Activated T-cell treated with anti-CD3 and anti-CD28 coated beads, Interleukin-2, amount 50 U/mL, for 1 hour (primary cell): Measurements from ENCODE around the gene LGI4.

Source experiments
- DNase-seq: peaks from one replicate; pipeline ENCODE4 v3.0.0-alpha.2; 2020

Gene LGI4

DNA sequence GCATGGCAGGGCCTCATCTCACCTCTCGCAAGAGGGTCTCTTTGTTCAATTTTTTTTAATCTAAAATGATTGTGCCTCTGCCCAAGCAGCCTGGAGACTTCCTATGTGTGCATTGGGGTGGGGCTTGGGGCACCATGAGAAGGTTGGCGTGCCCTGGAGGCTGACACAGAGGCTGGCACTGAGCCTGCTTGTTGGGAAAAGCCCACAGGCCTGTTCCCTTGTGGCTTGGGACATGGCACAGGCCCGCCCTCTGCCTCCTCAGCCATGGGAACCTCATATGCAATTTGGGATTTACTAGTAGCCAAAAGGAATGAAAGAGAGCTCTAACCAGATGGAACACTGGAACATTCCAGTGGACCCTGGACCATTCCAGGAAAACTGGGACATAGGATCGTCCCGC, 11.3 kb downstream of the LGI4 start:
- DNase-seq = no peak

DNA sequence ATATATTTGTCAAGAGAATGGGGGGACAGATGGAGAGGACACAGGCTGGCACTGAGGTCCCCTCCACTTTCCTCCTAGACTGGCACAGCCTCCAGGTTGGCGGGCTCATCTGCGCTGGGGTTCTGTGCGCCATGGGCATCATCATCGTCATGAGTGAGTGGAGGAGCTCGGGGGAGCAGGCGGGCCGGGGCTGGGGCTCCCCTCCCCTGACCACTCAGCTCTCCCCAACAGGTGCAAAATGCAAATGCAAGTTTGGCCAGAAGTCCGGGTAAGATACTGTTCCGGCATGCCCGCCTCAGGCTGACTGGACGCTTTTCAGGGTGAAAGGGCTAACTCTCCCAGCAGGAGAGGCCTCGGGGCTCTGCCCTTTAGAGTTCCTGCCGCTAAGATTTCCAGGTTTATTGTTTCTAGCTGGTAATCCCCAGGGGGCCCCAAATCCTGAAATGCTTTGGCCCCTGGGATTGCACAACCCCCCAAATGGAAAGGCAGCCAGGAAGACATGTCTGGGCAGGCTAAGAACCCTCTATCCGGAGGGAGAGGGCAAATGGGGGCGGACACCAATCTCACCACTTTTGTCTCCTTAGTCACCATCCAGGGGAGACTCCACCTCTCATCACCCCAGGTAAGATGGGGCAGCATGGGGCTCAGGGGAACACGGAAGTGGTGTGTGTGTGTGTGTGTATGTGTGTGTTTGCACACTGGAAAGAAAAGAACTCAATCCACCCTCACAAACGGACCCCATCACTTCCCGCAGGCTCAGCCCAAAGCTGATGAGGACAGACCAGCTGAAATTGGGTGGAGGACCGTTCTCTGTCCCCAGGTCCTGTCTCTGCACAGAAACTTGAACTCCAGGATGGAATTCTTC, 11.9 kb downstream of the LGI4 start:
- DNase-seq = no peak

DNA sequence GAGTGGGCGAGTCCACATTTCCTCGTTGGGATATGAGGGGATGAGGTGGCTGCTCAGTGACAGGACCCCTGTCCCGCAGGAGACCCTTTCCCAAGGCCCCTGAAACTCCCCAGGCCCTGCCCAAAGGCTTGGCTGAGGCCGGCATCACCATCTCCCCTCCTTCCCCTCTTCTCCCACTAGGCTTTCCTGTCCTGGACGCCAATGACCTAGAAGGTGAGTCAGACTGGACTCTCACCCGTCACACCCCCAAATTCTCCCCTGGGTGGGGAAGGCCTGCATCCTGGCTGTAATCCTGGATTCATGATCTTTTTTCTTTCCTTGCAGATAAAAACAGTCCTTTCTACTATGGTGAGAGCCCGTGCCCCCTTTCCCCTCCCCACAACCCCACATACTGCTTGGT, 14.0 kb downstream of the LGI4 start:
- no peak for DNase-seq

DNA sequence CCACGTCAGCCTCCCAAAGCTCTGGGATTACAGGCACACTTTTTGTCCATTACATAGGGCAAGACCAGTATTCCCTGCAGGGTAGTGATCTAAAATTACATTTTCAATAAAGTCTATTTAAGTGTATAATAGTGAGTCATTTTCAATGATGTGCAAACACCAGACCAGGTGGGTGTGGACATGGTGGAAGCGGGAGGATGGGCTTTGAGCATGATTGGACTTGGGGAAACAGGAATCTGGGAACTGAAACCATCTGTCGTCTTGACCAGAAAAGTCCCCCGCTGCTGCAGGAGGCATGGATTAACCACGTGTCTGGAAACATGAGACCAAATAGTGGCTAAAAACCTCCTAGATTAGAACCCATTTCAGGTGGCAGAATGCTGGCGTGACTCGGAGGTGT, 14.4 kb downstream of the LGI4 start:
- DNase-seq = no peak

DNA sequence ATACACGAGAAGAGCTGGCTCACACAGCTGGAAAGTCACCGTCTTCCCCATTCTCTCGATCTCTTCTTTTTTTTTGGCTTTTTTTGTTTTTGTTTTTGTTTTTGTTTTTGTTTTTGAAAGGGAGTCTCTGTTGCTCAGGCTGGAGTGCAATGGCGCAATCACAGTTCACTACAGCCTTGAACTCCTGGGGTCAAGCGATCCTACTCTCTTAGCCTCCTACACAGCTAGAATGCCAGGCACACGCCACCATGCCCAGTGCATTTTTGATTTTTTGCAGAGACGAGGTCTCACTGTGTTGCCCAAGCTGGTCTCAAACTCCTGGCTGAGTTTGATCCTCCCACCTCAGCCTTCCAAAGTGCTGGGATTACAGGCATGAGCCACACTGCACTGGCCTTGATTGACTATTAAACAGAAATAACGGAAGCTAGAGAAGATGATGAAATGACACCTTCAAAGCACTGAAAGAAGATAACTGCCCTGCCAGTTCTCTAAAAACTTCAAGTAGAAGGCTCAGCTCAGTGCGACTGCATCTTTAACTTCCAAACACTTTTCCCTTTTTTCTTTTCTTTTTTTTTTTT, 15.2 kb downstream of the LGI4 start:
- DNase-seq = no peak

DNA sequence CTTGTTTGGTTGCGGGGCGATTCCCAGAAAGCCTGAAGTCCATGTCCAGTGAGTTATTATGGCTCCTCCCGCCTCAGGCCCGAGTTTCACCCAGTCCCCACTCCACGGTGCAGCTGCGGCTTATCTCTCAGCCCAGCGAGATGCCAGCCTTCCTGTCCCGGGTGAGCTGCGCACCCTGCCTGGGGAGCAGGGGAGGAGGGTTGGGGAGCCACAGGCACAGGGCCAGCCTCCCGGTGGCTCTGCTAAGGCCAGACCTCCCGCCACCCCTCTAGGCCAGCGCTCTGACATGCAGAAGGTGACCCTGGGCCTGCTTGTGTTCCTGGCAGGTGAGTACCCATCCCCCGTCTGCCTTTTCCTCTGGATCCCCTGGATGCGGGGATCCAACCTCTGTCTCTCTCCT, 15.8 kb downstream of the LGI4 start:
- DNase-seq = no peak

DNA sequence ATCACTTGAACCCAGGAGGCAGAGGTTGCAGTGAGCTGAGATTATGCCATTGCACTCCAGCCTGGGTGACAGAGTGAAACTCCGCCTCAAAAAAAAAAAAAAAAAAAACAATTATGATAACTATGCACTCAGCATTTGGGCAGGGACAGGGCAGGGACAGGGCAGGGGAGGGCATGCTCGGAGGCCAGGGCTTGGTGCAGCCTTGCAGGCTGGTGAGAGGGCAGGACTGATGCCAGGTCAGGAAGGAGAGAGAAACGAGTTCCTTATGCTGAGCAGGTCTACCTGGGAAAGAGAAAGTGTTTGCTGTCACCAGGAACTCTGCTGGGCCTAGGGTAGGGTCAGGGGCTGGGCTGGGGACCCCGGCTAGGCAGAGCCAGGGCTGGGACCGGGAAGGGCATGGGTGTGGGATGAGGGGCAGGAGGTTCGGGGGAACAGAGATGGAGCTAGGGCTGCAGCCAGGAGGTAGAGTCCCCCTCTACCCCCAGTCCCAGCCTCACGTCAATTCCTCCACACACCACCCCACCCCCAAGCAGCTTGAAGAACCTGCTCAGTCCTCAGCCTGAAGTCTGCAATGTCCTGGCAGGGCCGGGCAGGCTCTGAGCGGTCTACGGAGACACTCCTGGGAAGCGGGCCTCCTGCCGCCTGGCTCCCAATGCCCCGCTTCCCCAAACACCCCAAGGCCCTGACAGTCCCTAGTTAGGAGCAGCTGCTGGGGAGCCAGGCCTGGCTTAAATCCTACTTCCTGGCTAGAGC, 16.4 kb downstream of the LGI4 start:
- DNase-seq = no peak

DNA sequence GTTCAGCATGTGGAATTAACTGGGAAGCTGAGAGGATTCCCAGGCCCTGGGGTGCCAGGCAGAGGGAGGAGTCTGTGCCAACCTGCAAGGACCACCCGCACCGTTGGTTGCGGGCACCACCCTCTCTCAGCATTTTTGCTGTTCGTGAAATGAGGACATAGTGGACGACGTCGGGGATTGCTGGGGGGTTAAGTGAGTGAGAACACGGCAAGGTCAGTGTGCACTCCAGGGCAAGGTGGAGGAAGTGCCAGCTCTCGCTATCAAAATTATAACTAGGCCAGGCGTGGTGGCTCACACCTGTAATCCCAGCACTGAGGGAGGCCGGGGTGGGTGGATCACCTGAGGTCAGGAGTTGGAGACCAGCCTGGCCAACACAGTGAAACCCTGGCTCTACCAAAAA, 17.1 kb downstream of the LGI4 start:
- no peak for DNase-seq

DNA sequence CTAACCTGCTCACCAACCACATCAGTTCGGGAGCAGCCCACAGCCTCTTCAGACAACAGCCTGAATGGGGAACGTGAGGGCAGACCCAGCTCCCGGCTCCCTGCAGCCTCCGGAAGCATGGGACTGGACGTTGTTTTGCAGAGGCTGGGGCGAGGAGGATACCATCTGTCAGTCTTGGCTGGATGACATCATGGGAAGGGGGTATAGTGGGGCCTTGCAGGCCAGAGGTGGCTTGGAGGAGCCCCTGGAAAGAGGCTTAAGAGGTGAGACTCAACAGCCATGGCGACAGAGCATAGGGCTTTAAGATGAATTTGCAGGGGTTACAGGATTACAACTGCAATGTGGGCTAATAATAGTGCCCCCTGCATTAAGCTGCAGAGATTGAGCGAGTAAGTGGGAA, 17.7 kb downstream of the LGI4 start:
- no peak for DNase-seq

DNA sequence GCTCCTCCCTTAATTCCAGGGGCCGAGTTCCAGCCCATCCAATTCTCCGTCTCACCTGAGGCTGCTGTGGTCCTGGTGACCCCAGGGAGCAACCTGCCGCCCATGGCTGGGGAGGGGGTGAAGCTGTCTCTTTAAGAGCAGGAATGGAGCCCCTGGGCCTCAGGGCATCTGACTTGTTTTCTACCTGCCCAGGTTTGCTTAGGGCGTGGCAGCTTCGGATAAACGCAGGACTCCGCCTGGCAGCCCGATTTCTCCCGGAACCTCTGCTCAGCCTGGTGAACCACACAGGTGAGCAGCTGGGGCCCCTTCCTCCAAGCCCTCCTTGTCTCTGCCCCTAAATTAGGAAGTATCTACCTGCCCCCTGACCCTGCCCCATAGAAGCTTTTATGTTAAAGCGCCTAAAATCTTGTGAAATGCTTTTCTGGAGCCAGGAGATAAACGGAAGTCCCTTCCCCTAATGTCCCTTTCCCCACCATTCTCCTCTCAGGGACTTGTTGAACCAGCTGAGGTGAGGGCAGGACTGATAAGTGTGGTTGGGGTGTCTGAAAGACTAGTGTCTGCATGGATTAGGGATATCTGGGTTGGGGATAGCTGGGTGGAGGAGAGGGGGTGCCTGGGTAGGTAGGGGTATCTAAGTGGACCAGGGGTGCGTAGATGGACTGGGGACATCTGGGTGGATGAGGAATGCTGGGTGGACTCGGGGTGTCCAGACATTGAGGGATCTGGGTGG, 18.6 kb downstream of the LGI4 start:
- DNase-seq = no peak

DNA sequence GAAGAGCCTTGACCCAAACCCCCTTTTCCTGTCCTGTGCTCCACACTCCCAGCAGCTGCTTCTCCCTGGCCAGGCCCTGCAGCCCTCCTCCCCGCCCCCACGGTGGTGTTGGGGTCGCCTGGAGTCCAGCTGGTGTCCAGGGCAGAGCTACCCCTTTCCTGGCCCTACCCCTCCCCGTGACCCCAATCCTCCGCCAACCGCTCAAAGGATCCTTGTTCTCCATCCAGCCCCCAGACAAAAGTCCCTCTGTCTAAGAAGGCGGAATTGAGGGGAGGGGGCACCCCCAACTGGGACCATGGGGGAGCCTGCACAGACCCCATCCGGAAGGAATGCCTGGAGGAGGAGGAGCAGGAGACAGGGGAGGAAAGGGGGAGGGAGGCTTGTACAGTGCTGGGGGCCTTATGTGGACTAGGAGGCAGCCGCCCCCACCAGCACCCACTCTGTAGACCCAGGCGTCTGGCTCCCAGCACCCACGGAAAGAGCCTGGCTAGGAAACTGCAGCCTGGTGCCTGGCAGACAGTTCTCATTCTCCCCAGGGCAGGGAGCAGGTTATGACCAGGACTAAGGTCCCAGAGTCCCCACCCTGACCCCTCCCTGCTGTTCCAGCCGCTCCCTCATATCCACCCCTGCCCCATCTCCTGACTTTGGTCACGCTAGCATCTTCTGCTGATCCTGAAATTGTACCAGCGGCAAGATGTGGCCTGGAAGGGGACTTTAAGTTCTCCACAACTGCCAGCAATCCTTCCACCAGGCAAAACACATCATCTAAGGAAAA, 19.5 kb downstream of the LGI4 start, which contains the start of gene FXYD3:
Gene FXYD3, plus strand, starts transcription at position 647 of the 775 bp plus-strand sequence. CDS start 3,554 bp downstream, outside the sequence.
- no peak for DNase-seq

DNA sequence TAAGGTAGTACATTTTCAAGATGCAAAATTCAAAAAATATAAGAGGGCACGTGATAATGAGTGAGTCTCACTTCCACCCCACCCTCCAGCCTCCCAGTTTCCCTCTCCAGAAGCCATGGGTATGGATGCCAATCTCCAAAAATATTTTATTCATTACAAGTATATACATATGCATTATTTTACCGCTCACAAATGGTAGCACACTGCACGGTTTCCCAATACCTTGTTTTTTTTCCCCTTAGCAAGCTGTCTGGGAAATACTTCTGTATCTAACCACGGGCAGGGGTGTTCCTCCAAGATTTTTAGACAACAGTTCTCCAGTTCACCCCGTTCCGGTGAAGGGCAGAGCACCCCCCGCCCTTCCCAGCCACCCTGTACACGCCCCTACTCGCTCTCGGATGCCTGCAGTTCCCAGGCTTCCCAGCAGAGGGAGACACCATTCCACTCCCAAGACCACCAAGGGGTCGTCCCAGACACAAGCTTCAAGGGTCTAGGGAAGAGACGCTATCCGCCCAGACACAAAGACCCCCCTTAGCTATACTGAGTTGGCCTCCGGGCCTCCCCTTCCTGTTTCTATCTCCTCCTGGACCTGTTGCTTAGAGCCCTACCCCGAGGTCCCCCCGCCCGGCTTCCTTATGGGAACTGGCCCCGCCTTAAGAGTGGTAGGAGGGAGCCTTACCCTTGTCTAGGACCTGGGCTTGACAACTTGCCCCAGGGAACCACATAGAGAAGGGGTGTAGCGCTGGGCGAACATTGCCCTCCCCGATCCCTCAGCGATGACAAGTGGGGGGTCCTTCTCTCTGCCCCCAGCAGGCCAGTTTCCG, 20.3 kb downstream of the LGI4 start:
- DNase-seq = peak; percentile 78

DNA sequence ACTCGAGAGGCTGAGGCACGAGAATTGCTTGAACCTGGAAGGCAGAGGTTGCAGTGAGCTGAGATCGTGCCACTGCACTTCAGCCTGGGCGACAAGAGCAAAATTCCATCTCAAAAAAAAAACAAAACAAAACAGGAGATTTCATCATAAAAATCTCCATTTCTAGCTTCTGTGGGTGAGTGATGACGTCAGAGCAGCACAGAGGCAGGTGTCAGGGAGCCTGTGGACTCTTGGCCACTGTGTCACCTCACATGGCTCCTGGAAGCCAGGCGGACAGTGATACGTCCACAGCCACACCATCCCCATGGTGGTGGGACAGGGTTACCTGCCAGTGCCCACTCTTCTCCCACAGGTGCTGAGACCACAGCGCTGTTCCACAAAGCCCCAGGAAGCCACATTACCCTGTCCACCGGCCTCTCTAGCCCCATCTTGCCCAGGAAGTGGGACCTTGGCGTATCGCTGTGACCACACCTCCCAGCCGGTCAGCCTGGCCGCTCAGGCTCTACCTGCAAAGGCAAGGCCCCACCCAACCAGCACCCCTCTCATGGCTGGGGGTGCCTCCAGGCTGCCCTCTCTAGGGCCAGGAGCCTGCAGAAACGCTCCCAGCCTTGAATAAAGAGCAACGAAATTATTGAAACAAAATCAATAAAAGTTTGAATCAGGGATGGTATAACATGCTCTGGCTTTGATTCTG, 21.7 kb downstream of the LGI4 start:
- DNase-seq = no peak

DNA sequence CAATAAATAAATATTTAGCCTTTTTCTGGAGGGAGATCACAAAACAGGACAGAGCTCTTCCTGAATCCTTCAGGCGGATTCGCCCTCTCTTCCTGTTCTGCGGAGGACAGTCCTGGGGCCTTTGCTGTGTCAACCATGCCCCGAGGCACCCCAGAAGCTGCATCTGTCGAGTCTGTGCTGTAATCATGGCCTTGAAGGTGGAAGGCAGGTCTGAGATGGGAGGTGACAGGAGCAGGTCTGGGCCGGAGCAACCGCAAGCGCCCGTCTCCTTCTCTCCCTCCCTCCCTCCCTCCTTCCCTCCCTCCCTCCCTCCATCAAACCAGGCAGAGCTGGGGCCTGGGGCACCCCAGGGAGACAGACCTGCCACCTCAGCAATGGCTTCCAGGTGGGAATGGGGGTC, 23.9 kb downstream of the LGI4 start:
- DNase-seq = no peak

DNA sequence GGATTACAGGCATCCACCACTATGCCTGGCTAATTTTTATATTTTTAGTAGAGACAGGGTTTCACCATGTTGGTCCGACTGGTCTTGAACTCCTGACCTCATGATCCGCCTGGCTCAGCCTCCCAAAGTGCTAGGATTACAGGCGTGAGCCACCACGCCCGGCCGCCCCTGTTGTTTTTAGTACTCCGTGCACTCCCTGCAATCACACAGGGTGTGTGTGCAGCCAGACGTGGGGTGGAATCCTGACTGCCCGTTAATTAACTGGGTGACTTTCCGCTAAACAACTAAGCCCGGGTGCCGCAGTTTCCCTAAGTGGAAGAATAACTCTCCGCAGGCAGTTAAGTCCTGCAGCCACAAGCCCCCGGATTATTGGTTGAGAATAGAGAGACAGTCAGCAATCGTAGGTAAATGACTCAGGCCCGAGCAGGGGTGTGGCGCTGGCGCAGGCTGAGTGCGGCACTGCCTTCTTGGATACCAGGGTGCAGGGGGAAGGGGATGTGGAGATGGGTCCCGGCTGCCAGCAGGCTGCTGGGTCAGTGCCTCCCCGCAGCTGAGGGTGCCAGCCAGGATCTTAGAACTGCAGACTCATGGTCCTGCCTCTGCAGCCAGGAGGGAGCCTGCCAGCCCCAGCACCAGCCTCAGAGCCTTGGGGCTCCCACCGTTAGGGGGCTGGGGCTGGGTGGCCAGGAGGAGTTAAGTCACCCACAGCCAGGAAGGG, 25.3 kb downstream of the LGI4 start:
- DNase-seq = no peak

DNA sequence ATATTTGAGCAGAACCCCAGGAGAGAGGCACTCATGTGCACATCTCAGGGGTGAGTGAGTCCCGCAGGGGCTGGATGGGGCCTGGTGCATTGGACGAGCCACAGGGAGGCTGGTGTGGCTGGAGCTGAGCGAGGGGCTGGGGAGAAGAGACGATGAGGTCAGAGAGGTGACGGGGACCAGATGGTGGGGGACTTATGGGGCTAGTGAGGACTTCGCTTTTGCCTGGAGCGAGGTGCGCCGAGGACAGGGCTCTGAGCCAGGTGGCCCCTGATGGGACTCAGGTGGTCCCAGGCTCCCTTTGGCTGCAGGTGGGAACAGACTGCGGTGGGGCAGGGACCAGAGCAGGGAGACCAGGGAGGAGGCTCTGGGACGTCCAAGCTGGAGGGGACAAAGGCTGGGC, 26.1 kb downstream of the LGI4 start:
- no peak for DNase-seq

DNA sequence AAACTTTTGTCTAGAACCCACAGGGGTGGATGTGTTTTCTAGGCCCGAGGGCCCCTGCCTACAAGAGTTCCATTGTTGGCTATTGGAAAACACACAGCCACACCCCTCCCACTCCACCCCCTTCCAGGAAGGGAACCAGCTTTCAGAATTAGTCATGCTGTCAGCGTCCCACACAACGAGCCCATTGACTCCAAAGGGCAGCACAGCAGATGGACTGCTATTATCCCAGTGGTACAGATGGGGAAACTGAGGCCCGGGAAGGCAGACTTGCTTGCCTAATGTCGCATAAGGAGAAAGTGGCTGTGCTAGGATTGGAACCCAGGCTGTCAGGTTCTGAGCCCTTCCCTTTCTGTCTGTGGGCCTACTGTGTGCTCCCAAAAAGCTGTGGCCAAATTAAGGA, 27.3 kb downstream of the LGI4 start:
- DNase-seq = no peak

DNA sequence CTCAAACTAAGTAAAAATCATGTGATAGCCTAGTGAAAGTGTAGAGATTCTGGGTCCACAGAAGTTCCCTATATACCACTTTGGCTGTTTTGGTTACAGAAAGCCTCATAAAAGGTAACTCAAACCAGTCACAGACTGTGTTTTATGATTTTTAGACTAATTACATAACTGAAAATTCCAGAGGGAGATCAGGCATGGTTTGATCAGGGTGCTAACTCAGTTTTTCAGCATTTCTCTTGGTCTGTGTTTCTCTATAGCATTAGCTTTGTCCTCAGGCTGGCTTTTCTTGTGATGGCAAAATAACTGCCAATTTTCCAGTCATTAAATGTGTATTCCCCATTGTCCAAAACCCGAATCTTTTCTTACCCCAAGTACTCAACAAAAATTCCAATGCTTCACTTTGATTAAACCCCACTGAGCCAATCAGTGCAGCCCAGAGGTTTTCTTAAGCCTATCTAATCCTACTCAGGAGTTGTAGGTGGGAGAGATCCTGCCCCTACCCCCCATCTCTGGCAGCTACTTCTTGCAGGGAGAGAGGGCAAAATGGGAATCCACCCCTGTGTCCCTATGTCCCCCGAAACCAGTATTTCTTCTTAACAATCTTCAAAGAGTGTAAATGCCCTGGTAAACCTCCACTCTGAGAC, 27.8 kb downstream of the LGI4 start:
- DNase-seq = no peak

DNA sequence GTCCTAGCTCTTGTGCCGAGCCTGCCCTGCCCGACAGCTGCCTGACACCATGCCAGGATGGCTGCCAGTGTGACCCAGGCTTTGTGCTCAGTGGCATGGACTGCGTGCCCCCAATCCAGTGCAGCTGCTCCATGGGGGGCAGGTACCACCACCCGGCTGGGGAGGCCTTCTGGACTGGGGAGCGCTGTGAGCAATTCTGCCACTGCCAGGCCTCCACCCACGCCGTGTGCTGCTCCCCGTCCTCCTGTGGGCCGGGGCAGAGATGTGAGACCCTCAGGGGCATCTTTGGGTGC, 28.6 kb downstream of the LGI4 start:
- DNase-seq = no peak
